GM19193 (cell line): ENCODE data around the gene TCF4.

Experiments used
- POLR2A ChIP-seq: IDR thresholded peaks from 4 replicates; pipeline ENCODE4 v1.6.1; 2011; ENCODE audit not compliant: insufficient read depth, insufficient read length; ENCODE audit errors: extremely low read depth

Gene TCF4

GRCh38 chr18:55249550-55249949 lies 338.4 kb downstream of the TCF4 start:
- no peak for TF ChIP-seq POLR2A

- no peak for TF ChIP-seq POLR2A
Measured at GRCh38 chr18:55248495-55248894, 339.5 kb downstream of the TCF4 start.

- TF ChIP-seq POLR2A, result no peak
Measured at GRCh38 chr18:55247032-55247431, 341.0 kb downstream of the TCF4 start.

GRCh38 chr18:55246278-55246677 lies 341.7 kb downstream of the TCF4 start:
- no peak for TF ChIP-seq POLR2A

GRCh38 chr18:55245211-55245614 lies 342.8 kb downstream of the TCF4 start:
- TF ChIP-seq POLR2A, result no peak

- no peak for TF ChIP-seq POLR2A
Measured at GRCh38 chr18:55244546-55244945, 343.4 kb downstream of the TCF4 start.

- no peak for TF ChIP-seq POLR2A
Measured at GRCh38 chr18:55243857-55244256, 344.1 kb downstream of the TCF4 start.

- TF ChIP-seq POLR2A, result no peak
Measured at GRCh38 chr18:55243255-55243654, 344.7 kb downstream of the TCF4 start.

- TF ChIP-seq POLR2A, result no peak
Measured at GRCh38 chr18:55240978-55241377, 347.0 kb downstream of the TCF4 start.

GRCh38 chr18:55239740-55240139 lies 348.3 kb downstream of the TCF4 start:
- TF ChIP-seq POLR2A, result no peak

GRCh38 chr18:55237660-55238059 lies 350.3 kb downstream of the TCF4 start:
- TF ChIP-seq POLR2A, result no peak

GRCh38 chr18:55236150-55236931 lies 351.7 kb downstream of the TCF4 start:
- TF ChIP-seq POLR2A, result no peak

GRCh38 chr18:55235094-55235461 lies 352.9 kb downstream of the TCF4 start:
- TF ChIP-seq POLR2A, result no peak

- no peak for TF ChIP-seq POLR2A
Measured at GRCh38 chr18:55234366-55235093, 353.5 kb downstream of the TCF4 start.

GRCh38 chr18:55233857-55234256 lies 354.1 kb downstream of the TCF4 start:
- no peak for TF ChIP-seq POLR2A

- TF ChIP-seq POLR2A, result no peak
Measured at GRCh38 chr18:55232506-55232905, 355.5 kb downstream of the TCF4 start.

GRCh38 chr18:55229682-55230081 lies 358.3 kb downstream of the TCF4 start:
- no peak for TF ChIP-seq POLR2A

- TF ChIP-seq POLR2A, result no peak
Measured at GRCh38 chr18:55228707-55229106, 359.3 kb downstream of the TCF4 start.
